ENCODE results near the gene CBLN4. TPM values are rescaled to one million over a fixed set of nuclear protein-coding genes. Genes with fewer than 3 reads are reported as not detected.

CBLN4 gene
- 1.2 TPM for total RNA-seq
- long read RNA-seq, partial matches to known transcripts: 0 of 4 reads
- long read RNA-seq, other reads (novel, unspliced or antisense): 0 of 4 reads

GRCh38 chr20:56005389-56005715 lies at the start of gene CBLN4:
TSS of gene CBLN4 (minus strand) at chr20:56005519. CDS start at chr20:56004171, 1,348 bp downstream.
- Histone ChIP-seq H3K9me3 (no peaks in the 10 kb centered on the region), H3K36me3 (no peaks in the 10 kb centered on the region), H3K4me3 (no peak within 1 kb of the TSS), H3K4me1 (peaks cover 8% of the 10 kb centered on the region), H3K27ac (no peak within 1 kb of the TSS), H3K27me3 (ENCODE audit: low read depth) (peaks cover 63% of the 10 kb centered on the region)
- no peak for TF ChIP-seq CTCF (IDR thresholded peaks at IDR 0.05)
- intact Hi-C loops (cut with DNase I): no loop called here
- ATAC-seq: no peak
- DNase-seq: no peak

GRCh38 chr20:56043227-56043626 lies 37.9 kb upstream of the CBLN4 start:
- Histone ChIP-seq H3K27ac (no peak overlapping the region), H3K4me1 (no peaks in the 10 kb centered on the region), H3K4me3 (no peak overlapping the region), H3K9me3 (no peaks in the 10 kb centered on the region), H3K36me3 (no peaks in the 10 kb centered on the region), H3K27me3 (ENCODE audit: low read depth) (no peaks in the 10 kb centered on the region)
- intact Hi-C loops (cut with DNase I): no loop called here
- ATAC-seq (no peak), DNase-seq (no peak)
- no peak for TF ChIP-seq CTCF (IDR thresholded peaks at IDR 0.05)

- Histone ChIP-seq H3K4me1 (no peaks in the 10 kb centered on the region), H3K27ac (no peak overlapping the region), H3K9me3 (peaks cover 57% of the 10 kb centered on the region), H3K4me3 (no peak overlapping the region), H3K36me3 (no peaks in the 10 kb centered on the region), H3K27me3 (ENCODE audit: low read depth) (no peaks in the 10 kb centered on the region)
- no peak for TF ChIP-seq CTCF (IDR thresholded peaks at IDR 0.05)
- ATAC-seq: no peak
- intact Hi-C loops (cut with DNase I): no loop called here
- no peak for DNase-seq
These were observed 26.9 kb upstream of the CBLN4 start for GRCh38 chr20:56032251-56032650.

GRCh38 chr20:56018716-56019115 lies 13.4 kb upstream of the CBLN4 start:
- TF ChIP-seq CTCF (IDR thresholded peaks at IDR 0.05): no peak
- H3K27ac ChIP-seq: no peak overlapping the region
- H3K36me3 ChIP-seq: no peaks in the 10 kb centered on the region
- H3K4me1 ChIP-seq: no peaks in the 10 kb centered on the region
- H3K27me3 ChIP-seq (ENCODE audit: low read depth): no peaks in the 10 kb centered on the region
- intact Hi-C loops (cut with DNase I): no loop called here
- no peaks in the 10 kb centered on the region for H3K9me3 ChIP-seq
- no peak for DNase-seq
- H3K4me3 ChIP-seq: no peak overlapping the region
- ATAC-seq: no peak

- no peak for TF ChIP-seq CTCF (IDR thresholded peaks at IDR 0.05)
- H3K27me3 ChIP-seq (ENCODE audit: low read depth): no peaks in the 10 kb centered on the region
- H3K27ac ChIP-seq: no peak overlapping the region
- no peak for DNase-seq
- H3K4me3 ChIP-seq: no peak overlapping the region
- no peaks in the 10 kb centered on the region for H3K4me1 ChIP-seq
- H3K9me3 ChIP-seq: no peaks in the 10 kb centered on the region
- no peaks in the 10 kb centered on the region for H3K36me3 ChIP-seq
- no peak for ATAC-seq
- intact Hi-C loops (cut with DNase I): no loop called here
These were observed 12.9 kb upstream of the CBLN4 start for GRCh38 chr20:56018194-56018593.

- intact Hi-C loops (cut with DNase I): no loop called here
- Histone ChIP-seq H3K4me1 (no peaks in the 10 kb centered on the region), H3K4me3 (no peak overlapping the region), H3K9me3 (no peaks in the 10 kb centered on the region), H3K27ac (no peak overlapping the region), H3K36me3 (no peaks in the 10 kb centered on the region), H3K27me3 (ENCODE audit: low read depth) (no peaks in the 10 kb centered on the region)
- DNase-seq: no peak
- ATAC-seq: no peak
- TF ChIP-seq CTCF (IDR thresholded peaks at IDR 0.05): no peak
These were observed 12.2 kb upstream of the CBLN4 start for GRCh38 chr20:56017560-56017959.
